HG02973 (cell line): Measurements from ENCODE around the gene ANKS1B.
A peak's percentile ranks its signal among the peaks of the same experiment; 100 is the strongest.

Source experiments
- ATAC-seq: cut with Tn5 transposase; IDR thresholded peaks from one replicate; pipeline ENCODE4 v1.9.1; 2021; ENCODE audit warnings: moderate library complexity; ENCODE audit not compliant: unreplicated experiment

ANKS1B gene

GRCh38 chr12:99966429-99966828 lies 18.3 kb downstream of the ANKS1B start:
- no peak for ATAC-seq

- ATAC-seq = no peak
These were observed 24.4 kb downstream of the ANKS1B start for GRCh38 chr12:99960311-99960710.

DNA sequence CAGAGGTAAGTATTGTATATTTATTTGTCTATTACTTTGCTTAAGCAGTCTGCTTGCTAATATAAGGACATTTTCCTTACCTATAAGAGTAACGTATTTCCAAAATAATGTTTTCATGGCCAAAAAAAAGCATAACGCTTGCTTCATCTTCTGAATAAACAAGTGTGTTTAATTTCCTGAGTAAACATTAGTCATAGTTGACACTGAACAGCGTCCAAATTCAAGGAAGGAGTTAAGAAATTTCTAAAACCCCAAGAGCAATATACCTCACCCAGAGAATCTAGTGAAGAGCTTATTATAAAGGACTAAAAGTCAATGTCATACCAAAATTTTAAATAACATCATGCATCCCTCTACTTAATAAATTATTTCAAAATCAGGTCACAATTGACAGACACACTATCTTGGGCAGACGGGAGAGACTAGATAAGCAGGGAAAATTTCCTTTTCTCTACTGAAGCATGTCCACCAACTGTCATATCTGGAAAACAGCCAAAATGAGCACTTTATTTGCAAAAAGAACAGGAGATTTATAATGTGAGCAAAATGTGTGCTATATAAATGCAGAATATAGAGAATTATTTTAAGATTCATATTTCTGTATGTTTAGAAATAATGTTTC lies 25.1 kb downstream of the ANKS1B start:
- ATAC-seq = no peak

DNA sequence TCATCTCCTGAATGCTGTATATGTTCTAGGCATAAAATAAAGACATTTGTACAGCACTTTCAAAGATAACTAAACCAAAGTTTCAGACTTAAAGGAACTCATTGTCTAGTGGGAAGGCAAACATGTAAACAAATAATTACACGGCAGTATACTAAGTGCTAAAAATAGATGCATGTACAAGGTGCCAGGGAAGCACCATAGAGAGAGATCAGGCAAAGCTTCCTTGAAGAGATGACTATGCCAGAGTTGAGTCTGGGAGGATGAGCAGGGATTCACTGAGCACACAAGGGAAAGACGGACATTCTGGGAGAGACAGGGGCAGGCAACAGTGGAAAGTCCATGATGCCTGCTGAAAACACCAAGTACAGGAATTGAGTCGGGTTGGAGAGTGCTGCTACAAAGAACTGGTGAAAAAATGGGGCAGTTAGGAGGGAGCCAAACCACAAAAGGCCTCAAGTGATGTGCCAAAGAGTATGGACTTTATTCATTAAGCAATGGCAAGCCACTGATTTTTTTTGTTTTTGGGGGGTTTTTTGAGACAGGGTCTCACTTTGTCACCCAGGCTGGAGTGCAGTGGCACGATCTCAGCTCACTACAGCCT lies 26.8 kb downstream of the ANKS1B start:
- ATAC-seq = no peak

- ATAC-seq = no peak
These were observed 30.0 kb downstream of the ANKS1B start for GRCh38 chr12:99954724-99955123.

DNA sequence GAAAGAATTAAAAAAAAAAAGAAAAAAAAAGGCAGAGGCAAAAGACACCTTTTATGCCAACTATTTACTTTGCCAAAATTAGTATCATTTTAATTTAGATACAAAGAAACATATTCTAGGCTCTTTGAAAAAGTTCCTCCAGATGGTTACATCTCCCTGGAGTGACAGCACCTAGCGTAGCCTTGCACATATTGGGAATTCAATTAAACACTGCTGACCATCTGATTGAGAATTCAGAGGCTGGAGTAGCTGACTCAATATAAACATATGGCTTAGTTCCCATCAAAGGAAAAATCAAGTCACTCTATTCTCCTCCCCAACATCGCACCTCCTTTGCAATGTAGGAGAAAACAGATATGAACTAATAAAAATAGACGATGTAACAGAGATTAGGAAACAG lies 36.4 kb downstream of the ANKS1B start:
- ATAC-seq = no peak

DNA sequence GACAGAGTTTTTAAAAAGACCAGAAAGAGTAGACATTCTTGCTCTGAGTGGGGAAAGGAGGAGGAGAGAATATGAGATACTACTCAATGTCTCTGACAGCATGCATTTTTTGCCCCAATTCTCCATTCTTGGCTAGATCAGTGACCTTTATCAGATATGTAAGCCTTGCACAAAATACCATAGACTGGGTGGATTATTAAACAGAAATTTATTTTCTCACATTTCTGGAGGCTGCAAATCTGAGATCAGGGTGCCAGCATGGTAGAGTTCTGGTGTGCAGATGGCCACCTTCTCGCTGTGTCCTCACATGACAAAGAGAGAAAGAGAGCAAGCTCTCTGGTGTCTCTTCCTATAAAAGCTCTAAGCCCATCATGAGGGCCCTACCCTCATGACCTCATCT lies 38.6 kb downstream of the ANKS1B start:
- ATAC-seq = no peak

GRCh38 chr12:99935608-99936007 lies 49.1 kb downstream of the ANKS1B start:
- no peak for ATAC-seq

GRCh38 chr12:99926511-99927169 lies 58.1 kb downstream of the ANKS1B start:
- ATAC-seq = no peak

DNA sequence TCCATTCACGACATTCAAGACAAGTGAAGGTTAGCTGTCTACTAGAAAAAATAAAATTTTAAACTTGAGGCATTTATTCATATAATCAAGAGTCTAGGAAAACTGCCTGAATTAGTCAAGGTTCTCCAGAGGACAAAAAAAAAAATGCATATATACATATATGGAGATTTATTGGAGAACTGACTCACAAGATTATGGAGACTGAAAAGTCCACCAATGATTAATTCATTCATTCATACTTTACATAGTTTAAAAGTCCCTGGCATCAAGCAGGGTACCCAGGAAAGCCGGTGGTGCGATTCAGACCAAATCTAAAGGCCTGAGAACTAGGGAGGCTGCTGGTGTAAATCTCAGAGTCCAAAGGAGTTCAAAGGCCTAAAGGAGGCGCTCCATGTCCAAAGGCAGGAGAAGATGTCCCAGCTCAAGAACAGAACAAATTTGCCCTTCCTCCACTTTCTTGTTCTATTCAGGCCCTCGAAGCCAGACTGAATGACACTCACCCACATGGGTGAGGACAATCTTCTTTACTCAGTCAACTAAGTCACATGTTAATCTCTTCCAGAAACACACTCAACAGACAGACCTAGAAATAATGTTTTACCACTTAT lies 64.3 kb downstream of the ANKS1B start:
- no peak for ATAC-seq

DNA sequence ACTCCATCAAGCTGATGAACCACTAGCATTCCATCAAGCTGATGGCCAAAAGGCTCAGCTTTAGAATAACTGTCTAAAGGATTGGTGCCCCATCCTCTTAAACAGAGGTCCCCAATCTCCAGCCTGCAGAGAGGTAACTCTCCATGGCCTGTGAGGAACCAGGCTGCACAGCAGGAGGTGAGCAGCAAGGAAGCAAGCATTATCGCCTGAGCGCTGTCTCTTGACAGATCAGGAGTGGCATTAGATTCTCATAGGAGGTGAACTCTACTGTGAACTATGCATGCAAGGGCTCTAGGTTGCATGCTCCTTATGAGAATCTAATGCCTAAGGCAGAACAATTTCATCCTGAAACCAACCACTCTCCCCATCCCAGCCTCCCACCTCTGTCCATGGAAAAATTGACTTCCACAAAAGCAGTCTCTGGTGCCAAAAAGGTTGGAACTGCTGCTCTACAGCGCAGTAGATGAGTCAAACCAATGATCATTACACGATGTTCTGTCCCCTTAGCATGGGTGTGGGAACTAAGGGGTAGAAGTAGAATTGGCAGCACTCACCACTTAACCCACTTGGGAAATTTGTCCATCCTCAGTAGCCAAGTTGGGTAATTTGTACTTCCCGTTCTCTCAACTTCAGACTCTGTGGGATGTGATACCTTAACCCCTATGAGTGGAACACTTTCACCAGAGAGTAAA lies 66.9 kb downstream of the ANKS1B start:
- ATAC-seq = no peak

DNA sequence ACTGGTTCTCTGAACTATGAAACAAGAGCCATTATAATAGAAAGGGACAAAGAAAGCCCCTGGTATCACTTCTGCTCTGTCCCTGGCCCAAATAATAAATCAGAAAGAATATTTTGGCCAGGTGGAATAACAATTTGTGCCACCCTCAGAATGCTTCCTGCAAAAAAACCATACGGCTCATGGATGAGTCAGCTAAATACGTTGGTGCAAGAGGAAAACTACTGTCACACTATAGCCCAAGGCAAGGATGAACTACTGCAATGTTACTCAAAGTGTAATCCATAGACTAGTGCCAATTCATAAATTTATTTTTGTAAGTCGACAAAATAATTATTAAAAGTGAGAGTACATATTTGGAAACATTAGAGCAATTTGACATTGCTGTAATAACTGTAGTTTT lies 68.2 kb downstream of the ANKS1B start:
- no peak for ATAC-seq

DNA sequence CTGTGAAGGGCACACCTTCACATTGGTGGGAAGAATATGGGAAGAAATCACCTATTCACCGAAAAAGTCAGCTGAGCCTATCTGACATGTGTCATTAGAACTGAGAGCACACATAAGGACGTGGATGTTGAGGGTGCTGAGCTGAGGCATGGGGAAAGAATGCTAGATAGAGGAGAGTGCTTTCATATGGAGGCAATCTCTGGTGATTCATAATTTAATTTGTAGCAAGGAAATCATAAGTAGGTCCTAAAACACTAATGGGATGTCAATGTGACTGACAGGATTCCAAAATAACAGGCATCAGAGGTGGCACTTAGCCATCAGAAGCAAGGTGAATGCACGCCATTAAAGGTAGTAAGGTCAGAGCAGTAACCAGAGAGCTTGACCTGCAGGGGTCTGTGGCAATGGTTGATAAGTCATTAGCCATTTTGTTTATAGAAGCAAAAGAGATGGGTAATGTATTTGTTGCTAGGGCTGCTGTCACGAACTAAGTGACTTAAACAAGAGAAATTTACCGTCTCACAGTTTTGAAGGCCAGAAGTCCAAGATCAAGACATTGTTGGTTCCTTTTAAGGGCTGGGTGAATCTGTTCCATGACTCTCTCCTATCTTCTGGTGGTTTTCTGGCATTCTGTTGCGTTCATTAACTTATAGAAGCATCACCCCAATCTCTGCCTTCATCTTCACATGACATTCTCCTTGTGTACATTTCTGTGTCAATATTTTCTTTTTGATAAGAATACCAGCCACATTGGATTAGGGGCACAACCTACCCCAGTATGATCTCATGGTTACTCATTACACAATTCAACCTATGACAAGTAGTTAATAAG lies 69.3 kb downstream of the ANKS1B start:
- no peak for ATAC-seq

GRCh38 chr12:99914206-99914605 lies 70.5 kb downstream of the ANKS1B start:
- no peak for ATAC-seq

GRCh38 chr12:99911967-99912366 lies 72.8 kb downstream of the ANKS1B start:
- ATAC-seq = peak; percentile 85

DNA sequence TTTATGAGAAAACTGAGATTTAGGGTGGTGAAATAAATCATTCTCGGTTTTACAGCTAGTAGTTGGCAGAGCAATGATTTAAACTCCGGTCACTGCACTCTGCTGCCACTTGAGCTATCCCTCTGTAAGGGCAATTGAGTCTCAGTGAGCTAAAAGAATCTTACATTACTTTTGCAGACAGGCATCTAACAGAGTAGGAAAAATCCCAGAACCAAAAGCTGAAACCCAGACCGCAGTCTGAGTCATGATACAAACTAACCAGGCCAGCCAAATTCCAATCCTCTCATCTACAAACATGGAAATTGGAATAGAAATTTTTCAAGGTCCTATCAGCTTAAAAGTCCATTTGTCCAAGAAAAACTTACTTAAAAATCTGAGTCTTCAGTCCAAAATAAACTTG lies 73.7 kb downstream of the ANKS1B start:
- no peak for ATAC-seq

DNA sequence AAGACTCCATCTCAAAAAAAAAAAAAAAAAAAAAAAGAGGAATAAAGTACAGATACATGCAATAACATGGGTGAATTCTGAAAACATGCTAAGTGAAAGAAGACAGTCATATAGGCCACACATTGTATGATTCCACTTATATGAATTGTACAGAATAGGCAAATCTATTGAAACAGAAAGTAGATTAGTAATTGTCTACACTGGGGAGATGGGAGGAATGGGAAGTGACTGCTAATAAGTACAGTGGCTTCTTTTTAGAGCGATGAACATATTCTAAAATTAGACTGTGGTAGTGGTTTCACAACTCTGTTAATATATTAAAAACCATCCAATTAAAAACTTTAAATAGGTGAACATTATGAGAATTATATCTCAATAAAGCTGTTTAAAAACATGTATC lies 74.4 kb downstream of the ANKS1B start:
- ATAC-seq = peak; percentile 57

DNA sequence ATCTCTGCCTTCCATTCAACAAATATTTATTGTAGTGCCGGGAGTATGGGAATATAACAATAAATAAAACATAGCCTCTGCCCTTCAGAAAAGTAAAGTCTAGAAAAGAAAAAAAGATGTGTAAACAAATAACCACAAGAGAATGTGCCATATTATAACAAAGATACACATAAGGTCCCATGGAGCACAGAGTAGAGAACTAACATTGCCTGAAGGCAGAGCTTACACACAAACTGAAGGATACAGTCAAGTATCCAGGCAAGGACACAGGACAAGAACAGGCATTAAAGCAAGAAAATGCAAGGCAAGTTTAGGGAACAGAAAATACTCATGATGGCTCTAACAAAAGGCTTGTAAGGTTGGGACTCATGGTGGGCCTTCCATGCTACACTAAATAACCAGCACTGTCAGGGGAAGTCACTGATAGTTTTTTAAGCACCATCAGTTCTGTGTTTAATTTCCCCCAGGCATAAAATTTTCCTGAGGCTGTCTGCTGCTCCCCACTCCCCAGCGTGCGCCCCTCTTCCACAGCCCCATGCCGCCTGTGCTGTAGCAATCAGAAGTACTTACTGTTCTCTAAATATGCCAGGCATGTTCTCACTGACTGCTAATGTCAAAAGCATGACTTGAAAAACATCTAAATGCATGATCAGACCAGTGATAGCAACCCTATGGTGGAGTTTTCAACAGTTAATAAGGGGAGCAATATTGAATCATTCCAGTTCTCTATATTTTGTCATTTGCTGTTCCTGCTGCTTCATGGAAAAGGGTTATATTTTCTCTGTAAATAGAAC lies 77.8 kb downstream of the ANKS1B start:
- no peak for ATAC-seq

- no peak for ATAC-seq
These were observed 83.6 kb downstream of the ANKS1B start for GRCh38 chr12:99901181-99901580.

DNA sequence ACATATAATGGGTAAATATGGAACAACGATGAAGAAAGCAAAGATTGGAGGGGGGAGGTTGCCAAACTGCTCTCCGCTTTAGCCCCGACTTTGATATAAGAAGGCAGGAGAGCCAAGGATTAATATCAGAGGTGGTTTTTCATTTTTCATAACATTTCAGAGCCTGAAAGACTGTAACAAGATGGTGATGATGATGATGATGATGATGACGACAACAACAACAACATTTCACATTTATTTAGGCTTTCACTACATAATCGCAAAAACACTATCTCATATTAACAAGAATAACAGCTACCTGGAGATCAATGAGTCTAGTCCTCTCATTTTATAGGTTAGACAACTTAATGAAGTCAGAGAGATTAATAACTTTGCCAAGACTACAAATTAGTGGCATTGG lies 86.1 kb downstream of the ANKS1B start:
- ATAC-seq = no peak
